Activated naive CD4-positive, alpha-beta T cell (primary cell): ENCODE measurements around the gene DMRTA2.

Source experiments
- DNase-seq, 4 experiments: peaks; one replicate each; lab custom pipeline; 2025; lab: John Stamatoyannopoulos, UW

Gene DMRTA2

GRCh38 chr1:50424045-50424883 lies 1.0 kb upstream of the DMRTA2 start:
- DNase-seq, result no peak

GRCh38 chr1:50423670-50424000 lies 392 bp upstream of the DMRTA2 start:
- no peak for DNase-seq

GRCh38 chr1:50422675-50422945 lies 633 bp downstream of the DMRTA2 start:
- no peak for DNase-seq

GRCh38 chr1:50421768-50422674 lies 1.2 kb downstream of the DMRTA2 start:
- DNase-seq, result no peak

- no peak for DNase-seq
Measured at GRCh38 chr1:50421366-50421748, 1.9 kb downstream of the DMRTA2 start.

- no peak for DNase-seq
Measured at GRCh38 chr1:50420689-50421365, 2.4 kb downstream of the DMRTA2 start.

GRCh38 chr1:50419907-50420677 lies 3.2 kb downstream of the DMRTA2 start:
- DNase-seq, result no peak

GRCh38 chr1:50419192-50419906 lies 3.9 kb downstream of the DMRTA2 start:
- DNase-seq, result no peak

GRCh38 chr1:50418600-50419109 lies 4.6 kb downstream of the DMRTA2 start:
- DNase-seq, result no peak

- no peak for DNase-seq
Measured at GRCh38 chr1:50417946-50418599, 5.2 kb downstream of the DMRTA2 start.

GRCh38 chr1:50417507-50417906 lies 5.7 kb downstream of the DMRTA2 start:
- no peak for DNase-seq

GRCh38 chr1:50416553-50417453 lies 6.4 kb downstream of the DMRTA2 start:
- DNase-seq, result no peak

- DNase-seq, result no peak
Measured at GRCh38 chr1:50416150-50416527, 7.1 kb downstream of the DMRTA2 start.

GRCh38 chr1:50415235-50416149 lies 7.8 kb downstream of the DMRTA2 start:
- DNase-seq, result no peak

GRCh38 chr1:50414853-50415234 lies 8.4 kb downstream of the DMRTA2 start:
- no peak for DNase-seq

GRCh38 chr1:50412813-50413476 lies 10.3 kb downstream of the DMRTA2 start:
- no peak for DNase-seq

GRCh38 chr1:50405814-50406213 lies 17.4 kb downstream of the DMRTA2 start:
- DNase-seq, result no peak

GRCh38 chr1:50393522-50394120 lies 29.6 kb downstream of the DMRTA2 start:
- no peak for DNase-seq
